HEK293T (cell line): ENCODE data around the gene TSC1.

Source experiments
- CTCF ChIA-PET: fragments of 350-600 bp; formaldehyde crosslinking; extraction: SDS; loops from one replicate; lab custom pipeline; 2021; ENCODE audit warnings: antibody characterized with exemption, inconsistent platforms; lab: Yijun Ruan, JAX
- POLR2A ChIA-PET: fragments of 350-600 bp; formaldehyde crosslinking; extraction: SDS; loops from one replicate; lab custom pipeline; 2020; ENCODE audit warnings: antibody characterized with exemption, inconsistent platforms; lab: Yijun Ruan, JAX
- DNase-seq: peaks from one replicate; pipeline ENCODE4 v3.0.0; 2012; ENCODE audit warnings: mixed read lengths; ENCODE audit errors: extremely low spot score
- ARNT ChIP-seq: fragments of 450-650 bp; IDR thresholded peaks from 2 replicates; pipeline ENCODE4 v1.6.1; 2017; ENCODE audit warnings: mild to moderate bottlenecking
- BHLHE40 ChIP-seq: fragments of 450-650 bp; IDR thresholded peaks from 2 replicates; pipeline ENCODE4 v1.6.1; 2016; ENCODE audit warnings: mild to moderate bottlenecking, moderate library complexity, borderline replicate concordance
- CTBP1 ChIP-seq: fragments of 450-650 bp; IDR thresholded peaks from 2 replicates; pipeline ENCODE4 v1.6.1; 2016; ENCODE audit warnings: borderline replicate concordance
- ELF4 ChIP-seq: fragments of 450-650 bp; IDR thresholded peaks from 2 replicates; pipeline ENCODE4 v1.6.1; 2017; ENCODE audit warnings: antibody characterized with exemption
- FOXA1 ChIP-seq: fragments of 450-650 bp; IDR thresholded peaks from 2 replicates; pipeline ENCODE4 v1.6.1; 2016; ENCODE audit warnings: mild to moderate bottlenecking
- FOXK2 ChIP-seq: fragments of 450-650 bp; IDR thresholded peaks from 2 replicates; pipeline ENCODE4 v1.6.1; 2016; ENCODE audit warnings: mild to moderate bottlenecking
- FOXM1 ChIP-seq: fragments of 450-650 bp; IDR thresholded peaks from 2 replicates; pipeline ENCODE4 v1.6.1; 2017; ENCODE audit warnings: mild to moderate bottlenecking, borderline replicate concordance
- HDGF ChIP-seq: fragments of 450-650 bp; IDR thresholded peaks from 2 replicates; pipeline ENCODE4 v1.6.1; 2017; ENCODE audit warnings: antibody characterized with exemption, borderline replicate concordance
- L3MBTL2 ChIP-seq: fragments of 450-650 bp; conservative IDR thresholded peaks from 2 replicates; pipeline ENCODE4 v1.6.1; 2016; ENCODE audit warnings: mild to moderate bottlenecking
- LEF1 ChIP-seq: fragments of 450-650 bp; IDR thresholded peaks from 2 replicates; pipeline ENCODE4 v1.6.1; 2017; ENCODE audit warnings: mild to moderate bottlenecking, borderline replicate concordance
- NFRKB ChIP-seq: fragments of 450-650 bp; IDR thresholded peaks from 2 replicates; pipeline ENCODE4 v1.6.1; 2016; ENCODE audit warnings: mild to moderate bottlenecking, moderate library complexity
- SP1 ChIP-seq: fragments of 450-650 bp; IDR thresholded peaks from 2 replicates; pipeline ENCODE4 v1.6.1; 2017
- SUZ12 ChIP-seq: fragments of 450-650 bp; IDR thresholded peaks from 2 replicates; pipeline ENCODE4 v1.6.1; 2016; ENCODE audit warnings: mild to moderate bottlenecking
- TARDBP ChIP-seq: fragments of 450-650 bp; IDR thresholded peaks from 2 replicates; pipeline ENCODE4 v1.6.1; 2016
- ZNF384 ChIP-seq: fragments of 450-650 bp; IDR thresholded peaks from 2 replicates; pipeline ENCODE4 v1.6.1; 2016
- TF ChIP-seq, protein P1 (sequence below): fragments of 450-650 bp; IDR thresholded peaks from 2 replicates; pipeline ENCODE4 v1.6.1; 2016

The TSC1 gene

DNA sequence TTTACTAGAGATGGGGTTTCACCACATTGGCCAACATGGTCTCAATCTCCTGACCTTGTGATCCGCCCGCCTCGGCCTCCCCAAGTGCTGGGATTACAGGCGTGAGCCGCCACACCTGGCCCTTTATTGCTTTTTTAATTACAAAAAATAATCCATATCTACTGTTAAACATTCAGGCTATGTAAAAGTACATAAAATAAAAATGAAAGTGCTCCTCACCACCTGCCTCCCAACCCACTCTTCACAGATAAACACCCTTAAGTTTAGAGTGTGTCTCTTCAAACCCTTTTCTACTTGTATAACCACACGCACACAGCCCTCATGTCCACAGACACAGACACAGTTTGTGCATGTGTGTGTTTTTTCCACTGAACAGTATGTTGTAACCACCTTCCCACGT, 16.7 kb downstream of the TSC1 start:
- TF ChIP-seq TARDBP (no peak), FOXK2 (no peak), CTBP1 (no peak), ARNT (no peak)
- POLR2A ChIA-PET, result no interaction called here
- DNase-seq, result no peak
- CTCF ChIA-PET, result no interaction called here

DNA sequence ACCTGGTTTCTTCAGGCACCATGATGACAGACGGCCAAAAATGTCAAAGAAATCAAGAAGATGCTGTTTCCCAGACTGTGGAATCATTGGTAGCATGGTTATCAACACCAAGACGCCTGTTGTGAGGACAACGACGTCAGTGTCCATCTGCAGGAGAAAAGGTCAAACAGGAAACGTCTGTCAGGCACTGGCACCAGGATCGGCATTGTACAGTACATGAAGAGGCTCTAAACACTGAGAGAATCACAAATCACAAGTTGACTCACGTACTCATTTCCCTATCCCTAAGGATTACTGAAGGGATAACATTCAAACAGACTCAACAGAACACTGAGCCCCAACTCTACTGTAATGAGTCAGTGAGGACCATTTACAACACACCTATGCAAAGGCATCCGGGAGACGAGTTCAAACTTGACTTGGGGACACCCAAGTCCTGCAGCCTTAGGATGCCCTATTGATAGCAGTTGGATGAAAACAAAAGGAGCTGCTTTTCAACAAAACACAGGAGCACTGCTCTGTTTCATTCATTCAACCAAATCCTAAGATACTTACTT, 21.0 kb downstream of the TSC1 start:
- POLR2A ChIA-PET, result no interaction called here
- no peak for DNase-seq
- CTCF ChIA-PET, result no interaction called here
- no peak for TF ChIP-seq TARDBP
- TF ChIP-seq FOXA1, result no peak
- no peak for TF ChIP-seq ZNF384
- TF ChIP-seq, protein P1, sequence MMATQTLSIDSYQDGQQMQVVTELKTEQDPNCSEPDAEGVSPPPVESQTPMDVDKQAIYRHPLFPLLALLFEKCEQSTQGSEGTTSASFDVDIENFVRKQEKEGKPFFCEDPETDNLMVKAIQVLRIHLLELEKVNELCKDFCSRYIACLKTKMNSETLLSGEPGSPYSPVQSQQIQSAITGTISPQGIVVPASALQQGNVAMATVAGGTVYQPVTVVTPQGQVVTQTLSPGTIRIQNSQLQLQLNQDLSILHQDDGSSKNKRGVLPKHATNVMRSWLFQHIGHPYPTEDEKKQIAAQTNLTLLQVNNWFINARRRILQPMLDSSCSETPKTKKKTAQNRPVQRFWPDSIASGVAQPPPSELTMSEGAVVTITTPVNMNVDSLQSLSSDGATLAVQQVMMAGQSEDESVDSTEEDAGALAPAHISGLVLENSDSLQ, result no peak
- TF ChIP-seq CTBP1, result no peak
- no peak for TF ChIP-seq FOXM1
- no peak for TF ChIP-seq LEF1
- TF ChIP-seq HDGF, result no peak
- no peak for TF ChIP-seq ELF4
- TF ChIP-seq SUZ12, result no peak
- TF ChIP-seq SP1, result no peak

DNA sequence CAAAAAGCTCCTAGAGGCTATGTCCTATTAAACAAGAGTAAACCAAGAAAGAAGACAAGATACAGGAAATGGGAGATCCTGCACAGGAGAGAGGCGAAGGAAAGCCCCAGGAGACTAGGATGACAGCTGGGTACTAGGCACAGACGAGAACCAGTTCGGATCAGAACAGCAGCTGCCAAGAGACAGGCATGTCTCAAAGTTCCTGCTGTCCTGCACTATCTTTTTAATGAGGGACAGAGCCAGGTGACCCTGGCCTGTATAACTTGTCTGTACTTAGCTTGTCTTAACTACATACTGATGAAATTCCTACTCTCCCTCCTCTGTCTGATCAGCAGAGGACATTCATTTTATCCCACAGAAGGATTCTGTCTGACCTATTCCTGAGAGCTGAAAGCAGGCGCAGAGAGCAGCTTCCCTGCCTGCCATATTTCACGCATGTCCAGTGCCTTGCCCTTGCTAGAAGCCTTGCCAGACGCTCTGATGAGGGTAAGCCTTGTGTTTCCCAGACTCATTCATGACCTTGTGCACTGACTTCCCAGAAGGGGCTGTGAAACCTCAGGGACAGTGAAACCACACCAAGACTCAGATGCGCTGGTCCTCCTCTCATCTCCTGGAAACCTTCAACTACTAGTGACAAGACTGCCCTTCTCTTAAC, 24.7 kb downstream of the TSC1 start:
- CTCF ChIA-PET, result interaction anchor here (1.0 to 1.7 kb wide), 2 partner anchors 14 to 18 kb away, joined by 4 read pairs; no protein-coding TSS in a partner anchor
- POLR2A ChIA-PET, result no interaction called here
- no peak for TF ChIP-seq ELF4
- no peak for TF ChIP-seq SUZ12
- no peak for DNase-seq

DNA sequence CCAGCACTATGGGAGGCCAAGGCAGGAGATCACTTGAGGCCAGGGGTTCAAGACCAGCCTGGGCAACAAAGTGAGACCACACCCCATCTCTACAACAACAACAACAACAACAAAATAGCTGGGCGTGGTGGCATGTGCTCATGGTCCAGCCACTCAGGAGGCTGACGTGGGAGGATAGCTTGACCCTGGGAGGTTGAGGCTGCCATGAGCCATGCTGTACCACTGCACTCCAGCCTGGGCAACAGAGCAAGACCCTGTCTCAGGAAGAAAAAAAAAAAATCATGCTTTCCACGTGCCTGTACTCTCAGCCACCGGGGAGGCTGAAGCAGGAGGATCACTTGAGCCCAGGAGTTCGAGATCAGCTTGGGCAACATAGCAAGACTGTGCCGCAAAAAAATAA, 29.5 kb downstream of the TSC1 start:
- TF ChIP-seq FOXA1, result no peak
- no peak for TF ChIP-seq FOXM1
- no peak for TF ChIP-seq HDGF
- TF ChIP-seq SUZ12, result no peak
- TF ChIP-seq ARNT, result no peak
- no peak for TF ChIP-seq LEF1
- TF ChIP-seq, protein P1, result no peak
- TF ChIP-seq TARDBP, result no peak
- TF ChIP-seq SP1, result no peak
- TF ChIP-seq L3MBTL2, result no peak
- TF ChIP-seq ELF4, result no peak
- no peak for TF ChIP-seq BHLHE40
- no peak for TF ChIP-seq ZNF384
- TF ChIP-seq NFRKB, result no peak
- DNase-seq, result no peak
- POLR2A ChIA-PET, result no interaction called here
- CTCF ChIA-PET, result no interaction called here

DNA sequence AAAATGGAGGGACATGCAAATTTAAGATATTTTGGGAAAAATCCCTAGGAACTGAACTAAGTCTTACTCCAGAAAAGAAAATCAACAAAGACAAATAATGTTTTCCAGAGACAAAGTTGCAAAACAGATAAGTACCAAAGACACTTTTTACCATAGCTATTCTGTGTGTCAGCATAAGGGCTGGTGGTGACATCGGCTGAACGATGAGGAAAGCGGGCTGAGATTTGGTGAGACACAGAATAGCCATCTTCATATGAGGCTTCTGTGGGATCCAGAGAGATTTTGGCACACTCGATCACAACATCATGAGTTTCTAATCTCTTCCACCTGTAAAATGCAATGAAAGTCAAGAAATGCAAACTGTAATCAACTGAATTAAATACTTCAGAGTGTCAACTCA, 32.3 kb downstream of the TSC1 start:
- TF ChIP-seq HDGF (no peak), ELF4 (no peak), ARNT (no peak)
- TF ChIP-seq, protein P1, result no peak
- POLR2A ChIA-PET, result interaction anchor here (0.6 kb wide), 1 partner anchor 12 kb away, joined by 3 read pairs; no protein-coding TSS in a partner anchor
- no peak for DNase-seq
- CTCF ChIA-PET, result interaction anchor here (1.2 kb wide), 1 partner anchor 10 kb away, joined by 4 read pairs; no protein-coding TSS in a partner anchor

DNA sequence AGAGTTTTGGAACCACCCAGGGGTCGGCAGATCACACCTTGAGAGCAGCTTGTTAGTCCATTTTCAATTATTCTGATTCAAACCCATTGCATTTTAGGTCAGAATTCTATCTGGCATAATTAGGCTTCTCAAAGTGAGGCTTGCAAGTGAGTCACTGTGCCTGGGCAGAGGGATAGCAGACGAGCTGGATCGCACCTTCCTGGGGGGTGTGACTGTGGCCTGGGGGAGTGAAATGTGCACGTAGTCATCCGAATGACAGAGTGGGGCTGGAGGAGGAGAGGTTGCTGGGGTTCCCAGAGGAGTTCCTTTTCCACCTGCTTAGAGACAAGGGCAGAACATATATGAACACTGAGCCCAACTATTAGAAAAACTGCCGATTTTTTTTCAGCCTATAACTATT, 34.0 kb downstream of the TSC1 start:
- CTCF ChIA-PET, result interaction anchor here (1.0 kb wide), 1 partner anchor 8 kb away, joined by 6 read pairs; no protein-coding TSS in a partner anchor

More for the DNA sequence above, 34.0 kb downstream of the TSC1 start:
- no peak for TF ChIP-seq CTBP1
- no peak for TF ChIP-seq ARNT
- TF ChIP-seq HDGF, result no peak
- TF ChIP-seq NFRKB, result no peak
- no peak for TF ChIP-seq ZNF384
- TF ChIP-seq LEF1, result no peak
- TF ChIP-seq SUZ12, result no peak
- no peak for TF ChIP-seq ELF4
- TF ChIP-seq FOXM1, result no peak
- no peak for TF ChIP-seq SP1
- TF ChIP-seq FOXK2, result no peak
- no peak for TF ChIP-seq TARDBP
- no peak for TF ChIP-seq BHLHE40
- TF ChIP-seq, protein P1, result no peak
- POLR2A ChIA-PET, result no interaction called here
- DNase-seq, result no peak
